SH-SY5Y (cell line): ENCODE measurements around the gene CEACAM1.

Experiments
- GATA2 ChIP-seq: IDR thresholded peaks from 2 replicates; pipeline ENCODE4 v1.6.1; 2011; ENCODE audit warnings: mild to moderate bottlenecking, low read depth, low read length
- GATA3 ChIP-seq: IDR thresholded peaks from 2 replicates; pipeline ENCODE4 v1.6.1; 2011; ENCODE audit warnings: low read depth, mild to moderate bottlenecking, low read length, moderate library complexity

- TF ChIP-seq GATA2 (no peak), GATA3 (no peak)
Measured at GRCh38 chr19:42542791-42543190, 14.5 kb upstream of the CEACAM1 start.
